ACHN (cell line): ENCODE measurements around the gene PTGR3.

ENCODE experiments used
- DNase-seq: peaks from one replicate; pipeline ENCODE4 v3.0.0-alpha.2; 2015
- in situ Hi-C: cut with HindIII; loops from 2 replicates; pipeline ENCODE4 v1.10.0; 2017; ENCODE audit warnings: low sequenced_read_pairs, low pct_ligation_motif_present, low pct_unique_long_range_greater_than_20kb

Gene PTGR3, protein sequence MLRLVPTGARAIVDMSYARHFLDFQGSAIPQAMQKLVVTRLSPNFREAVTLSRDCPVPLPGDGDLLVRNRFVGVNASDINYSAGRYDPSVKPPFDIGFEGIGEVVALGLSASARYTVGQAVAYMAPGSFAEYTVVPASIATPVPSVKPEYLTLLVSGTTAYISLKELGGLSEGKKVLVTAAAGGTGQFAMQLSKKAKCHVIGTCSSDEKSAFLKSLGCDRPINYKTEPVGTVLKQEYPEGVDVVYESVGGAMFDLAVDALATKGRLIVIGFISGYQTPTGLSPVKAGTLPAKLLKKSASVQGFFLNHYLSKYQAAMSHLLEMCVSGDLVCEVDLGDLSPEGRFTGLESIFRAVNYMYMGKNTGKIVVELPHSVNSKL

GRCh38 chr18:75209129-75209950 lies at the start of gene PTGR3:
Gene PTGR3 (minus strand): TSS chr18:75209139. CDS start chr18:75209058, 81 bp downstream.
- in situ Hi-C loops = no loop called here
- peak; percentile 77 for DNase-seq

DNA sequence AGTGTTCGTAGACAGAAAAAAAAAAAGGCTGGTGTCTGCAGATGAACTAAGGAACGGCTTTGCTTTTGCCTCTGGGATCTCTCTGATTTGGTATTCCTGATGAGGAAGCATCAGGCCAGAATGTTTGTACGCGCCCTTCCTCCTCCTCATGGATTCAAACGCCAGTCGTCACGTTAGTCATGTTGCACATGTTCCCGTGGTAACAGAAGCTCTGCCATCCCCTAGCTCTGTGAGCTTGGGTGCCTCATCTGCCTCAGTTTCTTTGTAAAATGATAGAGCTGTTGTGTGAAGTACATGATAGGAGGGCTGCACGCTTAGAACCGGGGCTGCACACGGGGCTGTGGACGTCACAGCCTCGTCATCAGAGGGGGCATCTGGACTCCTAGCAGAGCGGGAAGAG lies 48.7 kb upstream of the PTGR3 start:
- in situ Hi-C loops = no loop called here
- no peak for DNase-seq

DNA sequence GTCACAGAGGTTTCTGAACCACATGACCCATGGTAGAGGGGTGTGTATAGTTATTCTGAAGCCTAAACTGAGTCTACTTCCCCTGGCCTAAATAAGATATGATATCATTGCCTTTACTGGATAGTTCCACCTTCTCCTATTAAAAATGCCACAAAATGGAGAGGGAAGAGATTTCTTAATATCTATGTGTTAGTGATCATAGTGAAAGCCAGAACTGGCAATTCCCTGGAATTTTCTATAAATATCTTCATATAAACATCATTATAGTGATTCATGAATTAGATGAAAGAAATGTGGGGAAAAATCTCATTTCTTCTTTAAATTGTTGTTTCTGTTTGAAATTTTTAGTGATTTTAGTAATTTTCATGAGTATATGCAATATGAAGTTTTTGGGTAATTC lies 47.4 kb upstream of the PTGR3 start:
- DNase-seq = no peak
- in situ Hi-C loops = no loop called here

DNA sequence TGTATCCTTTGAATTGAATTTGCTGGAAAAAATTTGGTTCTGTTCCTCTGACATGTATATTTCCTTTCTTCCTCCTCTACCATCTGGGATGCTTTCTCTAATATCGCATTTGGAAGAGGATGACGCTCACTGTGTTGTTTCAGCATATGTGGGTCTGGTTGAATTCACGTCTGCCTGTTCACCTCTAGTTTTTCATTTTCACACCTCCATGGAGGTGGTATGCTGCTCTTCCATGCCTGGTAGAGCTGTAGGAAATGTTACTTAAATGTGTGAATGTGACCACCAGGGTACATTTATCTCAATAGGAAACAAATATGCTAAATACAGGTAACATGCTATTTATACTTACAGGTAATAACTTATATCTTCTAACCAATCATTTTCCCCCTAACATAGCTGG lies 46.2 kb upstream of the PTGR3 start:
- no peak for DNase-seq
- in situ Hi-C loops = no loop called here

DNA sequence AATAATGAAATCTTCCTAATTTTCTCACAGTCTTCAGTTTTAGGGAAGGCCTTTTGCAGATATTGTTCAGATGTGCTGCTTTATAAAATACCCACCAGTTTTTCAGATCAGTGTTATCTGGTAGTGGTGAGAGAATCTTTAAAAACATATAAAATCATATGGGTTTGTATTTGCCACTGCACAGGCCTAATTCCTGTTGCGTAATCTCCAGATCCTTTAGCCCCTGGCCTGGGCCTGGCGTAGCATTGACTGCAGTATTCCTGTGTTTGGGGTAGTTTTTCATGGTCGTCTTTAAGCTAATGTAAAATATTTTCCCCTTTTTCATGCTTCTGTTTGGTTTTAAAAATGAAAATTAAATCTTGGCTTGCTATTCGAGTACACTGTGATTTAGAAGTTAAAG lies 44.8 kb upstream of the PTGR3 start:
- no peak for DNase-seq
- in situ Hi-C loops = no loop called here

GRCh38 chr18:75253043-75253442 lies 44.1 kb upstream of the PTGR3 start:
- DNase-seq = no peak
- in situ Hi-C loops = no loop called here

GRCh38 chr18:75252136-75252535 lies 43.2 kb upstream of the PTGR3 start:
- DNase-seq = no peak
- in situ Hi-C loops = no loop called here

- in situ Hi-C loops = no loop called here
- no peak for DNase-seq
These were observed 42.5 kb upstream of the PTGR3 start for GRCh38 chr18:75251466-75251865.

GRCh38 chr18:75250471-75250821 lies 41.5 kb upstream of the PTGR3 start:
- DNase-seq = no peak
- in situ Hi-C loops = no loop called here

DNA sequence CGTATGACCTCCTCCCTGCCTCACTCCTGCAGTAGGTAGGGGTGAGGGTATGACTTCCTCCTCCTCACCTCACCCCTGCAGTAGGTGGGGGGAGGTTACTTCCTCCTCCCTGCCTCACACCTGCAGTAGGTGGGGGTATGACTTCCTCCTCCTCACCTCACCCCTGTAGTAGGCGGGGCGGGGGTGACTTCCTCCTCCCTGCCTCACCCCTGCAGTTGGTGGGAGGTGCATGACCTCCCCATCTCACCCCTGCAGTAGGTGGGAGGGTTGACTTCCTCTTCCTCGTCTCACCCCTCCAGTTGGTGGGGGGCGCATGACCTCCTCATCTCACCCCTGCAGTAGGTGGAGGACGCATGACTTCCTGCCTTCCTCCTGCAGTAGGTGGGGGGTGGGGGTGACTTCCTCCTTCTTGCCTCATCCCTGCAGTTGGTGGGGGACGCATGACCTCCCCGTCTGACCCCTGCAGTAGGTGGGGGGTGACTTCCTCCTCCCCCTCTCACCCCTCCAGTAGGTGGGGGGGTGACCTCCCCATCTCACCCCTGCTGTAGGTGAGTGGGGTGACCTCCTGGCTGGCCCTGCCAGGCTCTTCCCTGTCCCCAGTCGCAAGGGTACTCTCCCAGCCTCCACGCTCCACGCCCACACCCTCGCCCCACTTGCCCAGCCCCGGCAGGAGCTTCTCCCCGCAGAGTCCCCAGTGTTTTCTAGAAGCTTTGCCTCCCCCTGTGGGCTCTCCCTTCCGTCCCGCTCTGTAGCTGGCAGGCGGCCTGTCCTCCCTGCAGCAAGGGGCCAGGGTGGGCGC lies 40.9 kb upstream of the PTGR3 start:
- DNase-seq = no peak
- in situ Hi-C loops = no loop called here

DNA sequence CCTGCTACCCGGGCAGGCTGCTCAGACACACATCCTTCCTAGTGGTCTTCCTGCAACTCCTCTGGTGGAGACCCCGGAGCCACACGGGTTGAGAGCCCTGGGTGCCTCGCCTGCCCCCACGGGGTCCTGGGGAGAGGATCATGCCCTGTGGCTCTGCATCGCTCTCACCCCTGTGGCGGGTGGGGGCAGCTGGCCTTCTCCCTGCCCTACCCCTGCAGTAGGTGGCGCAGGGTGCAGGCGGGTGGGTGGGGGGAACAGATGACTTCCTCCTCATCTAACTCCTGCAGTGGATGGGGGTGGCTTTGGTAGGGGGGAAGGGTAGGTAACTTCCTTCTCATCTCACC lies 40.2 kb upstream of the PTGR3 start:
- in situ Hi-C loops = no loop called here
- no peak for DNase-seq

DNA sequence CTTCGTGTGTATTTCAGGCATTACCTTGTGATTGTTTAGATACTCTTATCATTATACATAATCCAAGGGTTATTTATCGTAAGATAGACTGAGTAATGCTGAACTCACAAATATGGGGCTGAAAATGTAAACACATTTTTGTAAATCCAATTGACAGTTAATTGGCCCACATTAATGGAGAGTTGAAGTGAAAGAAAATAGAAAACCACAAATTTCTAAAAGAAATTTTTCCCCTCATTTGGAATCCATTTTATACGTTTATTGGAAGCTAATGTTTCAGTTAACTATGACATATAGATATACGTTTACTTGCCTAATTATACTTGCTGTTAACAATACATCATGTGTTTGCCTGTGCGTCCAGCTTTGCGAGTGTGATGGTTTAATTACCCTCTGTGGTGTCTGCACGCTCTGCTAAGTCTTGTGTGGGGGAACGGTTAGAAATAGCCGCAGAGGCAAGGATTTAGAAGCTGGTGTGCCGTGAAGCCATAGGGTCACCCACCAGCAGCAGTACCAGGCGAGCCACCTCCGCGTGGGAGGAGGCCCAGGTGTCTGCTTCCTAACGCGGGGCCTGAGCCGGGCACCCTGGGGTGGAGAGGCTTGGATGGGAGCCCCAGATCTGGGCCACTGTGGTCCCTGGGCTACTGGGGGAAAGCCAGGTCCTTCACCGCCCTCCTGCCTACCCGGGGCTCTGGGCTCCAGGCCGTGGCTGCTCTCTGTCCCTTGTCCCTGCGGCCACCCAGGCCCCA lies 39.7 kb upstream of the PTGR3 start:
- in situ Hi-C loops = no loop called here
- DNase-seq = no peak

DNA sequence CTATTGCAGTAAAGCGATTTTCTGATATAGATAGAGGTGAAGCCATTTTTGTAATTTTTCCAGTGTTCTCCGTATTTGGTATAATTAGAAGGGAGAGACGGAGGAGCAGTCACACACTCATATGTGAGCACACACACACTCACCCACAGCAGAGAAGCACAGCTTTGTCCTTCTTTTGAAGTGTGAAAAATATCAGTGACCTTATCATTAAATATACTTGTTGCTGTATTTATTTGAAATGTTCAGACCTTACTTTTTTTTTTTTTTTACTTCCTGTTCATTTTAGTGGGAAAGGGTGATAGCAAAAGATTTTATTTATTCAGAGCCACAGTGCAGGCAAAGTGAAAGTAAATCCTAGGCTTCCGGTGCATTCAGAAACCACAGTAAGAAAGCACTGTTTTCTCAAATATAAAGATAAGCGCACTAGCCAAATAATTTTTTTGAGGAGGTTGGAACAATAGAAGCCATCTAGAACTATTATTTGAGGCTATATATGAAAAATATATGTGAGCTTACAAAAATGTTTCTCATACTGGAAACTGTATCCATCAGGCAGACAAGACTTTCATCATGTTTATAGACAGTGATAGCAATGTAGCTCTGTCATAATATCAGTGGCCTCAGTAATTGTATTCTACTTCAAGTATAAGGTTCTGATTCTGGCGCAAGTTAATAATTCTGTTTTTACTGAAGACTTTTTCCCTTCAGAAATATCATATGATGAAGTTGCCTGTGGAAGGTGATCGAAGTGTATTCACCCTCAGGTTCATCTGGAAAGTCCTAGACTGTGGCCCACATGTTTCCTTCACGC lies 38.9 kb upstream of the PTGR3 start:
- in situ Hi-C loops = no loop called here
- peak; percentile 50 for DNase-seq

- DNase-seq = peak; percentile 4
- in situ Hi-C loops = no loop called here
These were observed 38.0 kb upstream of the PTGR3 start for GRCh38 chr18:75246721-75247610.

DNA sequence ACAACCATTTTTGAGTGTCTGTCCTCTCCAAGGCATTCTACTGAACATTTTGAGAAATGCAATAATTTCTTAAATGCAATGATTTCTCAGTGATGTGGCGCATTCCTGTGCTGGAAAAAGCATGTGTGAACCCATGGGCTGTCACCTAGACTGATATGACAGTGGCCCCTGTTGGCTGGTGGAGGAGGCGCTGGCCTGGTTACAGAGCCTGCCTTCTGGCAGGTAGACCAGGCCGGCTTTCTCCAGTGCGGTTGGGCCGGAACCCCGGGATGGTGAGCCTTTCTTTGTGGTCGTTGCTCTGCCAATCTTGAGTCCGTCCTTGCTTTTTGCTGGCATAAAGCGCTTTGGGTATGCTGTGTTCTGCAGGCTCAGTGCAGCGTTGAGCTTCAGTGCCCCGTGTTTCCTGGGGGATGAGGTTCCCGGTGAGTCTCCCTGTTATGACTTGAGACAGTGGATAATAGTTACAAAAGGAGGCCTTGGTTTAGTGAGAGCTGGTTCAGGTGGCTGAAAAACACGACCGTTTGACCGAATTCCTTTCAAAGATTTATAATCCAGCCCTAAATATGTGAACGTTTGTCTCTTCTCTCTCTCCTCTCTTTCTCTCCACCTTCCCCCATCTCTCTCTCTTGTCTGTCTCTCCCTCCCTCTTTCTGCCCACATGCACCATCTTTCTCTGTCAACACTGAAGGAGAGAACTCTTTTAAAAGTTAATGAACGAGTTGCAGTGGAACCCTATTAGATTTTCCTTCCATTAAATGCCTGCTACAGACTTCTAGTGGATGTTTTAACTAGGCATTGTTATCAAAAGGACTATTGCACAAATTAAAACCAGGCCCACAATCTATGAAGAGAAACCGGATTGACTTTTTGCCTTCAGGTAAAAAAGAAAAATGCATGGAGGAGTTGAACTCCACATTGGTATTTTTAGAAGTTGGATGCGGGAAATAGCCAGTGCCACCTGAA lies 35.7 kb upstream of the PTGR3 start:
- in situ Hi-C loops = no loop called here
- peak; percentile 46 for DNase-seq

GRCh38 chr18:75241705-75242104 lies 32.8 kb upstream of the PTGR3 start:
- no peak for DNase-seq
- in situ Hi-C loops = no loop called here
